HG02571 (cell line): Measurements from ENCODE around the gene FXYD3.
"Not testable (repeated sequence)": the region's sequence is repeated elsewhere in the genome, so short reads cannot be mapped to it uniquely, and the experiment has no call there.

Source experiments
- ATAC-seq: cut with Tn5 transposase; IDR thresholded peaks from one replicate; pipeline ENCODE4 v1.9.1; 2021; ENCODE audit warnings: mild to moderate bottlenecking, moderate library complexity; ENCODE audit not compliant: unreplicated experiment

FXYD3 gene

DNA sequence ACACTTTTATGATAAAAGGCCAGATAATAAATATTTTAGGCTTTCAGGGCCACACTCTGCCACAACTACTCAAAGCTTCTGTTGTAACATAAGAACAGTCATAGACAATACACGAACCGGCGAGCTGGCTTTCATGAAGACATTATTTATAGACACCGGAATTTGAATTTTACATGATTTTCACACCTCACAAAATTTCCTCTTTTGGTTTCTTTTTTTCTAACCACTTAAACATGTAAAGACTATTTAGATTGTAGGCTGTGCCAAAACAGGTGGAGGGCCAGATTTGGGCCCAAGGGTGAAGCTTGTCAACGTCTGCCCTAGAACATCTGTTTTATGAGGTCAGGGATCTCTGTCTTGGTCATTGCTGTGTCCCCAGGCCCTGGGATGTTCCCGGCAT lies 29.7 kb upstream of the FXYD3 start:
- ATAC-seq, result no peak

DNA sequence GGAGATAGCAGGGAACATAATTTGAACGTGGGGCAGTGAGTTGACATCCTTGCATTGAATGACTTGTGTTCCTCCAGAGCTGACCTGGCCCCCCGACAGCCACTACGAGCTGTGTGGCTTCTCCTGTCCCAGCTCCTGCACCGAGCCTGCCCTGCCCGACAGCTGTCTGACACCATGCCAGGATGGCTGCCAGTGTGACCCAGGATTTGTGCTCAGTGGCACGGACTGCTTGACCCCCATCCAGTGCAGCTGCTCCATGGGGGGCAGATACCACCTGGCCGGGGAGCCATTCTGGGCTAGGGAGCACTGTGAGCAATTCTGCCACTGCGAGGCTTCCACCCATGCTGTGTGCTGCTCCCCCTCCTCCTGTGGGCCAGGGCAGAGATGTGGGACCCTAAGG lies 29.2 kb upstream of the FXYD3 start:
- no peak for ATAC-seq

DNA sequence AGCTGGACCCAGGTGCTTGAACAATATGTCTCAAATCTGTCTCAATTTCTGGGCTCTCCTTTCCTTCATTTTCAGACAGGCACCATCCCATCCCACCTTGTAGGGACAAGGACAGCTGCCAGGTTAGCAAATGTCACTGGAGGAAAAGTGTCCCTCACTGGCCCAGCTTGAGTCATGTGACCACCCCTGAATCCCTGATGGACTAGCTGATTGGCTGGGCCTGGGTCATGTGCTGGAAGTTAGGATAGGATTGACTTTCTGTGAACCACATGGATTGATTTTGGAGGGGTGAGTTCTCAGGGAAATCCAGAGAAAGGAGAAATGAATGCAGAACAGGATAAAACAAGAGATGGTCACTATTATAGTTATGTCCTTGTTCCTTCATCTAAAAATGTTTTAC lies 28.2 kb upstream of the FXYD3 start:
- no peak for ATAC-seq

DNA sequence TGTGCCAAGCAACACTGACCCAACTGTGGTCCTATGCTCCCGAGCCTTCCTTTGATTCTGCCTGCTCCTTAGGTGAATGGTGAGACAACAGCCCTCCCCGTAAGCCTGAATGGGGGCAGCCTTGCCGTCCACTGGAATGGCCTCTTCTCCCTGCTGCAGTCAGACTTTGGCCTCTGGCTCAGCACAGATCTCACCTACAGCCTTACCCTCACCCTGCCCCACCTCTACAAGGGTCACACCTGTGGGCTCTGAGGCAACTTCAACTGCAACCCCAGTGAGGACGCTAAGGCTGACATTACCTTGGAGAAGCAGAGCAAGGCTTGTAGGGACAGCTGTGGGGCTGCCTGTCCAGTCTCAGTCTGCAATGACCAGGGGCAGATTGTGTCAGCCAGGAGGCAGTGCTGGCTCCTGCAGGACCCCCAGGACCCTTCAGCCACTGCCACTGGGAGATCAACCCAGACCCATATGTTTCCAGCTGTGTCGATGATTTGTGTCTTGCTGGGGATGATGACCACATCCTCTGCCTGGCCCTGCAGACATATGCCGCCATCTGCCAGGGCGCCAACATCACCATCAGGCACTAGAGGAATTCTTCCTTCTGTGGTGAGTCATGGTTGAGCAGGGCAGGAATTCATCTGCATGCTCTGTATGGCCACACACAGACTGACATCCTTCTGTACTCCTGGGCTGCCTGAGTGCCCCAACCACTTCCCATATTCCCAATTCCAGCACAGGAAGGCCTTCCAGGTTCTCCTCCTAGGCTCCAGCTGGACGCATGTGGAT lies 27.3 kb upstream of the FXYD3 start:
- ATAC-seq, result no peak

DNA sequence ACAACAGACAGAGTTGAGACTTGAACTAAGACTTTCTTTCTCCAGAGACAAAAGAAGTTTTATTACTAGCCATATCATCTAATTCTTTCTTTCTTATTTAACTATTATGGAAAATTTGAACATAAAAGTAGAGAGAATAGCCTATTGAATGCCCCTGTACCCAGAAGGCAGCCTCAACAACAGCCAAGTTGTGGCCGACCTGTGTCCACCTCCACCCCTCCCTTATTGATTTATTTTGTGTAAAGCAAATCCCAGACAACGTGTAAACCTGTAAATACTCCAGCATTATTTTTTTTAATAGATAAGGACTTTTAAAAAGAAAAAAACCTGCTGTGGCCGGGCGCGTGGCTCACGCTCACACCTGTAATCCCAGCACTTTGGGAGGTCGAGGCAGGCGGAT lies 26.1 kb upstream of the FXYD3 start:
- ATAC-seq, result no peak

- no peak for ATAC-seq
These were observed 25.5 kb upstream of the FXYD3 start for GRCh38 chr19:35090160-35090505.

DNA sequence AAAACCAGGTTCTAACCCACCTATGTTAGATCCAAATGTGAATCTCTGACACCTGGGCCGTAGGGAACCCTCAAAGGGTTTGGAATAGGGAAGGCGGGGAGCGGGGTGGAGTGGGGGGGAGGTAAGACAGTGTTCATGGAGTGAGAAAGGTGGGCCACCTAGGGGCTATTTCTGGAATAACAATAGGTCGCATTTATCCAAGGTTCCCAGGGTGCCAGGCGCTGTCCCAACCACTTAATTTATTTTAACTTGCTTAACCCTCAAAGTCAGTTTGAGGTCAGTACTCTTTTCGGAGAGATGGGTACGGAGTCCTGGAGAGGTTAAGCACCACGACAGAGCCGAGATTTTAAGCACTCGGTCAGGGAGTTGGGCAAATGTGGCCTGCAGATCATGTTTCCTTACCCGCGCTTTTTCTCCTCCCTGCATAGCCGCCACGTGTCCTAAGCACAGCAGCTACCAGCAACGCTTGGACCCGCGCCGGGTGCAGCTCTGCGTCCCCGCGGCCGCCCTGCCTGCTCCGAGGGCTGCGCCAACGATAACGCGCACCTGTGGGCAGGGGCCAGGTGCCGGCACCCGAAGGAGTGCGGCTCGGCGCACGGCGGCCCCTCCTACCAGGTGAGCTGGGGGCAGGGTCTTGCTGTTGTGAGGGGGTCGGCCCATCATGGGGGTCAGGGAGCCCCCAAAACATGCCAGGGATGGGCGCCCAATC lies 25.0 kb upstream of the FXYD3 start:
- ATAC-seq, result no peak

DNA sequence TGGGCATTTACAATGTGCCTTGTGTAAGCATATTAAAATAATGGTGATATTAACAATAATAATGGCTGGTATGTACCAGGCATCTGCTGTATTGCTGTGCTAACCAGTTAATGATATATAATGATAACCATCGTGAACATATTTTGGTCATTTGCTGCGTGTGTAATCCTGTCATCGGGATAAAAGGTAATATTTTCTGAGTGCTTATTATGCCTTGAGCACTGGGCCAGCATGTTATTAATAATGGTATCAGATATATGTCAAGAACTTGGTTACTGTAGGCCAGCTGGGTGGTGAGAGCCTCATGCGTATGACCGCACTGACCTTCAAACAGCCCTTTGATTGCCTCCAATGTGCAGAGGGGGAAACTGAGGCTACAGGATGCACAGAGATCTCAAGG lies 22.2 kb upstream of the FXYD3 start:
- ATAC-seq, result no peak

DNA sequence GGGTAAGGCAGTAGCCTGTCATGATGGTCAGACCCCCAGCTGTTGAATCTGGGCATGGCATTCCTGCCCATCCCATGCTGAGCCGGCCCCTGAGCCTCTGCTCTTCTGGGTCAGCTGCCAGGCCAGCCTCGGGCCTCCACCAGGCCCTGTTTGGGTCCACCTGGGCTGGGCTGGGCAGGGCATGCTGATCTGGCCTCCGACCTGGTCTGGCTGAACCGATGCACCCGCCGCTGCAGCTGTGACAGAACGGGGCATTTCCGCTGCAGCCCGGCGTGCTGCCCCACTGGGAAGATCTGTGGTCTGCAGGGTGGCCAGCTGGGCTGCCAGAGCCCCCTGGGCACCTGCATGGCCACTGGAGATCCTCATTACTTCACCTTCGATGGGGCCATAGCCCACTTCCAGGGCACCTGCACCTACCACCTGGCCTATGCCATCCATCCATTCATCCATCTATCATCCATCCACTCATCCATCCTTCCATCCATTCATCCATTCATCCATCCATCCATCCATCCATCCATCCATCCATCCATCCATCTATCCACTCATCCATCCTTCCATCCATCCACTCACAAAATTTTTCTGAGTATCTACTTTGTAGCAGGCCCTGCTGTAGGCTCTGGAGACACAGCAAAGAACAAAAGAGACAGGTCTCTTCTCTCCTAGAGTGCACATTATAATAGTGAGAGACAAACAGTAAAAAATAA lies 21.5 kb upstream of the FXYD3 start:
- no peak for ATAC-seq

DNA sequence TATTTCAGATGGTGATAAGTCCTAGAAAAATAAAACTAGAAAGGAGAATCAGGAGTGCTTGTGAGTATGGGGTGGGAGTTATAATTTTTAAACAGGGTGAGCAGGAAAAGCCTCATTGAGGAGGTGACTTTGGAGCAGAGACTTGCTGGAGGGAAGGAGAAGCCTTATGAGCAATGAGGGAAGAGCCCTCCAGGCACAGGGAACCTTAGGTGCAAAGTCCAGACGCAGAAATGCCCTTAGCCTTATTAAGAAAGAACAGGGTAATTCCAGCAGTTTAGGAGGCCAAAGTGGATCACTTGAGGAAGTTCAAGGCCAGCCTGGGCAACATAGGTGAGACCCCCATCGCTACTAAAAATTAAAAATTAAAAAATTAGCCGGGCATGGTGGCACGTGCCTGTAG lies 21.0 kb upstream of the FXYD3 start:
- ATAC-seq, result no peak

DNA sequence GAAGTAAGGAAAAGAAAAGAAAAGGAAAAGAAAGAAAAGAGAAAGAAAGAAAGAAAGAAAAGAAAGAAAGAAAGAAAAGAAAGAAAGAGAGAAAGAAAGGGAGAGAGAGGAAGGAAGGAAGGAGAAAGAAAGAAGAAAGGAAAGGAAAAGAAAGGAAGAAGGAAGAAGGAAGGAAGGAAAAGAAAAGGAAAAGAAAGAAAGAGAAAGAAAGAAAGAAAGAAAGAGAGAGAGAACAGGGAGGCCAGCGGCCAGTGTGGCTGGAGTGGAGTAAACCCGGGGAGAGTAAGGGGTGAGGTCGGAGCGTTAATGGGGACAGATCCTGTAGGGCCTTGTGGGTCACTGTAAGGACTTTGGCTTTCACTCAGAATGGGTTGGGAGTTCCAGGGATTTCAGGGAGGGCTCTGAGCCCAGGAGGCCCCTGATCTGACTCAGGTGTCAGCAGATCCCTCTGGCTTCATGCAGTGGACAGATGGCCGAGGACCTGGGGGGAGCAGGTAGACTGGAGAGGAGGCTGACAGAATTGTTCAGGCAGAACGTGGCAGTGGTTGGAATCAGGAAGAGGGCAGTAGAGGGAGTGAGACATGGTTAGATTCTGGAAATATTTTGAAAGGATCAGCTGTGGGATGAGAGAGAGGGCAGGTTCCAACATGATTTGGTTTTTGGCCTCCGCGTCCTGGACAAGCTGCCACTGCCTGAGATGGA lies 19.8 kb upstream of the FXYD3 start:
- ATAC-seq, result no peak

DNA sequence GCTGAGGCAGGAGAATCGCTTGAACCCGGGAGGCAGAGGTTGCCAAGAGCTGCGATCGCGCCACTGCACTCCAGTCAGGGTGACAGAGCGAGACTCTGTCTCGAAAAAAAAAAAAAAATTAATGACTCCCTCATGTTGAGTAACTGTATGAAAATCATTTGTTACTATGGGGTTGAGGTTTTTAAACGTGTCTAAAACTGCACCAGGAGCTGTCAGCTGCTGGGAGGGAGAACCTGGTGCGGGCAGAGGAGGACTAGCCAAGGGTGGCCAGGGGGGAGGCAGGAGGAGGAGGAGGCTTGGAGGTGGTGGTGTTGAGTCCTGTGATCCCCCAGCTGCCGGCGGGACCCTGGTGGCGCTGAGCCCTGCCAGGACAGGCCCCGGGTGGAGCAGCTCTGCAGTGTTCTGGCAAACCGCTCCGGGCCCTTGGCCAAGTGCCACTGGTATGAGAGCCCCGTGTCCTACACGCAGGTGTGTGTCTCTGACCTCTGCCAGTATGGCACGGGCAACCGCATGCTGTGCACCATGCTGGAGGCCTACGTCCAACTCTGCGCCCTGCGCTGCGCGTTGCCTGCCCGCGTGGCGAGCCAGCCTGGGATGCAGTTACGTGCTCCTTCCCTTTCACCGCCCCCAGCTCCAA lies 17.1 kb upstream of the FXYD3 start:
- no peak for ATAC-seq

GRCh38 chr19:35099155-35099896 lies 16.3 kb upstream of the FXYD3 start:
- ATAC-seq, result no peak

DNA sequence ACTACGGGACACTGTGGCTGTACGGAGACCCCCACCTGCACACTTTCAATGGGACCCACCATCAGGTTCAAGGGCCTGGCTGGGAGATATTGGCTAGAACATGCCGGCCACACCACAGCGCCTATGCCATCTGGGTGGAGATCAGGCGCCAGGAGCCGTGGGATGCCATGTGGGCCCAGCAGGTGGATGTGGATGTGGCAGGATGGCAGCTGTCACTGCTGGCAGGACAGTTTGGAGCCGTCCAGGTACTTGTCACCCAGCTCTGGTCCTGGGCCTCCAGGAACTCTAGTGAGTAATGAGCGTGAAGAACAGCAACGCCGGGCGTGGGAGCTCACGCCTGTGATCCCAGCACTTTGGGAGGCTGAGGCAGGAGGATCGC lies 15.7 kb upstream of the FXYD3 start:
- ATAC-seq, result no peak

DNA sequence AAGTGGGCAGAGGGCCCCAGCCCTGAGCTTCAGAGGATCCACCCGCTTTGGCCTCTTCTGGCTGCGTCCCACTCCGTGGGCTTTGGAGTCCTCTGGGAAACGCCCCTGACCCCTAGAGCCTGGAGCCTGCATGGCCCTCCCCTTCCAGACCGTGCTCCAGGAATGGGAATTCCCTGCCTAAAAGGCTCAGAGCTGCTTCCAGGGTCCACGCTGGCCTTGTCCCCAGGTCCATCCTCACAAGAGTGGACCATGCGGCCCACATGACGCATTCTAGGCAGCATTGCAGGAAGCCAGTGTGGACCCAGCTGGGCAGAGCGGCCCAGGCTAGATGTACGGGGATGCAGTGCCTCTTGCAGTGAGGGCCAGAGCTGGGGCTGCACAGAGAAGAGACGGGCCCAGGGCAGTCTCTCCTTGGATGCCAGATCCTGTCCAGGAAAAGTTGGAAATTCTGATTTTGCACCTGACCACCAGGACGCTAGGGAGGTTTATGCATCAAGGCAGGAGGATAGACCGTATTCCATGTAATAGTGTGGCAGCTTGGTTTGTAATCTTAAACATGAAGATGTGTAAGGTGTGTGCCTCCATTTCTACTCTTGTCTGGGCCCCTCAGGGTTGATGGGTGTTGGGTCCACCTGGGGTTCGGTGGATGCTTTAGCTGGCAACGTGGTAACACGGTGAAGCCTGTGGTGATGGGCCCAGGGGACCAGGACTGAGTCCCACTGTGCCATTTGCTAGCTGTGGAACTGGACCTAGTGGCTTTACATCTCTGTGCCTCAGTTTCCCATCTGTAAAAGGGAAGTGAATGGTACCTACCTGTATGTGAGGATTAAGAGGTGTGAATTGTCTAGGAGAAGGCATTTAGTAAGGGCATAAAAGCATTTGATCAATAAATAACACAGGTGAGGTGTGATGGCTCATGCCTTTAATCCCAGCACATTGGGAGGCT lies 14.8 kb upstream of the FXYD3 start:
- no peak for ATAC-seq

GRCh38 chr19:35101949-35102348 lies 13.7 kb upstream of the FXYD3 start:
- not testable (repeated sequence) for ATAC-seq

DNA sequence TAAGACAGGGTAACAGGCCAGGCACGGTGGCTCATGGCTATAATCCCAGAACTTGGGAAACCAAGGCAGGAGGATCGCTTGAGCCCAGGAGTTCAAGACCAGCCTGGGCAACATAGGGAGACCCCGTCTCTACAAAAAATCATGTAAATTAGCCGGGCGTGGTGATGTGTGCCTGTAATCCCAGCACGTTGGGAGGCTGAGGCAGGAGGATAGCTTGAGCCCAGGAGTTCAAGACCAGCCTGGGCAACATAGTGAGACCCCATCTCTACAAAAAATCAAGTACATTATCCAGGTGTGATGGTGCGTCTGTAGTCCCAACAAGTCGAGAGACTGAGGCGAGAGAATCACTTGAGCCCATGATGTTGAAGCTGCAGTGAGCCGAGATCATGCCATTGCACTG lies 12.0 kb upstream of the FXYD3 start:
- ATAC-seq, result not testable (repeated sequence)

DNA sequence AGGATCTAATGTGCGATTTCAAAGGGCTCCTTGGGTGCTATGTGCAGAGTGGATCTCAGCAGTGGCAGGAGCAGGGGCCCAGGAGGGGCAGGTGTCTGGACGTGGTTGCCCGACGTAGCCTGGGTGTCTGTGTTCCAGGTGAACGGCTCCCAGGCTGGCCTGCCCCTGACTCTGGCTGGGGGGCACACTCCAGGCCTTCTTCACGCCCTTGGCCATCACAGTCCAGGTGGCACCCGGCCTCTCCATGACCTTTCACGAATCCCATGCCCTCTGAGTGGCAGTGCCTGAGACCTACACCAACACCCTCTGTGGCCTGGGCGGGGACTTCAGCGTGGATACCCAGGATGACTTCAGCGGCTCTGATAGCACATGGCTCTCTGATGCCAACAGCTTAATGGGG lies 11.3 kb upstream of the FXYD3 start:
- no peak for ATAC-seq

GRCh38 chr19:35105047-35105410 lies 10.6 kb upstream of the FXYD3 start:
- no peak for ATAC-seq
